ENCODE data around the gene PER2. TPM values are rescaled to one million over a fixed set of nuclear protein-coding genes. Genes with fewer than 3 reads are reported as not detected.

The PER2 gene
- total RNA-seq, 2 experiments from 2014 or later = 8.4 to 18.6 TPM

- H3K9me3 ChIP-seq (ENCODE audit: low read length) = no peaks in the 10 kb centered on the region
- no peak overlapping the region for H3K4me3 ChIP-seq (ENCODE audit: low read depth, low read length, poor library complexity, severe bottlenecking)
- H3K9me2 ChIP-seq (ENCODE audit: insufficient read depth, low read length) = no peaks in the 10 kb centered on the region
- no peak overlapping the region for H2AFZ ChIP-seq (ENCODE audit: low read length)
- intact Hi-C loops (cut with micrococcal nuclease; ENCODE audit: unreplicated experiment) = no loop called here
- H3K4me2 ChIP-seq (ENCODE audit: low read length) = no peak overlapping the region
- no peak overlapping the region for H3K27ac ChIP-seq (ENCODE audit: low read depth, low read length, poor library complexity, severe bottlenecking)
- BruUV-seq (replicated peaks) = no TSS peak
- H3K36me3 ChIP-seq (ENCODE audit: insufficient read depth, low read length) = no peaks in the 10 kb centered on the region
- ChIA-PET POLR2A (no interaction called here), CTCF (ENCODE audit: unreplicated experiment) (no interaction called here)
- no peak for DNase-seq (ENCODE audit: low spot score)
- no peaks in the 10 kb centered on the region for H4K20me1 ChIP-seq (ENCODE audit: insufficient read depth, low read length)
- H3K4me1 ChIP-seq (ENCODE audit: insufficient read depth, low read length, poor library complexity, severe bottlenecking) = no peaks in the 10 kb centered on the region
- no peaks in the 10 kb centered on the region for H3K79me2 ChIP-seq (ENCODE audit: insufficient read depth, low read depth, low read length)
- TF ChIP-seq EZH2phosphoT487 (IDR thresholded peaks at IDR 0.05; ENCODE audit: borderline replicate concordance, low read depth, low read length) (no peak), CTCF (conservative IDR thresholded peaks at IDR 0.05; ENCODE audit: low read length) (no peak)
Measured at GRCh38 chr2:238225911-238226697, 62.3 kb downstream of the PER2 start.

- DNase-seq (ENCODE audit: low spot score) = no peak
- H3K4me2 ChIP-seq (ENCODE audit: low read length) = no peak overlapping the region
- no TSS peak for BruUV-seq (replicated peaks)
- no peaks in the 10 kb centered on the region for H3K4me1 ChIP-seq (ENCODE audit: insufficient read depth, low read length, poor library complexity, severe bottlenecking)
- CTCF ChIA-PET (ENCODE audit: unreplicated experiment) = no interaction called here
- POLR2A ChIA-PET = no interaction called here
- no peaks in the 10 kb centered on the region for H3K79me2 ChIP-seq (ENCODE audit: insufficient read depth, low read depth, low read length)
- no peaks in the 10 kb centered on the region for H3K9me2 ChIP-seq (ENCODE audit: insufficient read depth, low read length)
- no peaks in the 10 kb centered on the region for H3K36me3 ChIP-seq (ENCODE audit: insufficient read depth, low read length)
- no peak overlapping the region for H2AFZ ChIP-seq (ENCODE audit: low read length)
- no peaks in the 10 kb centered on the region for H4K20me1 ChIP-seq (ENCODE audit: insufficient read depth, low read length)
- intact Hi-C loops (cut with micrococcal nuclease; ENCODE audit: unreplicated experiment) = no loop called here
- H3K27ac ChIP-seq (ENCODE audit: low read depth, low read length, poor library complexity, severe bottlenecking) = no peak overlapping the region
- no peaks in the 10 kb centered on the region for H3K9me3 ChIP-seq (ENCODE audit: low read length)
- TF ChIP-seq EZH2phosphoT487 (IDR thresholded peaks at IDR 0.05; ENCODE audit: borderline replicate concordance, low read depth, low read length) (no peak), CTCF (conservative IDR thresholded peaks at IDR 0.05; ENCODE audit: low read length) (no peak)
- H3K4me3 ChIP-seq (ENCODE audit: low read depth, low read length, poor library complexity, severe bottlenecking) = no peak overlapping the region
Measured at GRCh38 chr2:238225121-238225520, 63.3 kb downstream of the PER2 start.

- DNase-seq (ENCODE audit: low spot score) = no peak
- H4K20me1 ChIP-seq (ENCODE audit: insufficient read depth, low read length) = no peaks in the 10 kb centered on the region
- ChIA-PET CTCF (ENCODE audit: unreplicated experiment) (no interaction called here), POLR2A (no interaction called here)
- no peaks in the 10 kb centered on the region for H3K9me2 ChIP-seq (ENCODE audit: insufficient read depth, low read length)
- H3K4me3 ChIP-seq (ENCODE audit: low read depth, low read length, poor library complexity, severe bottlenecking) = no peak overlapping the region
- H3K4me2 ChIP-seq (ENCODE audit: low read length) = no peak overlapping the region
- H3K27ac ChIP-seq (ENCODE audit: low read depth, low read length, poor library complexity, severe bottlenecking) = no peak overlapping the region
- no peaks in the 10 kb centered on the region for H3K36me3 ChIP-seq (ENCODE audit: insufficient read depth, low read length)
- TF ChIP-seq EZH2phosphoT487 (IDR thresholded peaks at IDR 0.05; ENCODE audit: borderline replicate concordance, low read depth, low read length) = no peak
- TF ChIP-seq CTCF (conservative IDR thresholded peaks at IDR 0.05; ENCODE audit: low read length) = no peak
- intact Hi-C loops (cut with micrococcal nuclease; ENCODE audit: unreplicated experiment) = no loop called here
- no peak overlapping the region for H2AFZ ChIP-seq (ENCODE audit: low read length)
- no peaks in the 10 kb centered on the region for H3K9me3 ChIP-seq (ENCODE audit: low read length)
- no peaks in the 10 kb centered on the region for H3K79me2 ChIP-seq (ENCODE audit: insufficient read depth, low read depth, low read length)
- H3K4me1 ChIP-seq (ENCODE audit: insufficient read depth, low read length, poor library complexity, severe bottlenecking) = no peaks in the 10 kb centered on the region
- no TSS peak for BruUV-seq (replicated peaks)
Measured at GRCh38 chr2:238224356-238225035, 63.9 kb downstream of the PER2 start.
